Measurements from ENCODE around the gene CST2. TPM values are rescaled to one million over a fixed set of nuclear protein-coding genes. Genes with fewer than 3 reads are reported as not detected.

CST2 gene
- total RNA-seq, 4 donors from 2014 or later, result 0.54 to 0.87 TPM; not detected in 2

Other genes with a start within 250 kb of the CST2 start
- gene CST9, start 220.8 kb downstream of the CST2 start, total RNA-seq, result not detected
- 1,000 to 10,000 TPM in 3 of 4 donors, 100 to 1,000 TPM in 1; 951 to 1,877 (median 1,344) TPM for gene CST3, start 188.8 kb downstream of the CST2 start, total RNA-seq
- gene CST4, start 137.7 kb downstream of the CST2 start, total RNA-seq, result not detected
- gene CST1, start 75.8 kb downstream of the CST2 start, total RNA-seq, result not detected
- 1 to 10 TPM in 1 of 4 donors, not detected in 3; 1.9 TPM for gene CST5, start 53.0 kb upstream of the CST2 start, total RNA-seq
- not detected for gene GGTLC1, start 162.1 kb upstream of the CST2 start, total RNA-seq

Measured in gastroesophageal sphincter (tissue), 4 donors.